Measurements from ENCODE around the gene MTIF2.
"Not testable (repeated sequence)": the region's sequence is repeated elsewhere in the genome, so short reads cannot be mapped to it uniquely, and the experiment has no call there.

Gene MTIF2

GRCh38 chr2:55186837-55187236 is 82.2 kb downstream of the MTIF2 start:
- not testable (repeated sequence) for DNase-seq
